Right ventricle myocardium superior (tissue), 1 donor: ENCODE measurements around the gene TSC22D4. TPM values are rescaled to one million over a fixed set of nuclear protein-coding genes. Genes with fewer than 3 reads are reported as not detected.
A peak's percentile ranks its signal among the peaks of the same experiment; 100 is the strongest.

Experiments used
- ATAC-seq: fragments of 200-7000 bp; cut with Tn5 transposase; one replicate; pipeline ENCODE4 v1.9.1; 2020; ENCODE audit warnings: mild to moderate bottlenecking; ENCODE audit not compliant: poor library complexity
- DNase-seq: peaks from one replicate; pipeline ENCODE4 v3.0.0-alpha.2; 2020
- intact Hi-C: fragments of 100-400 bp; cut with DNase I; formaldehyde crosslinking; loops from one replicate; pipeline ENCODE4 v1.11.2; 2022
- total RNA-seq: library from RNA; stranded (reverse); fragmentation: NEBNext Ultra II Directional; extraction: Animal tissue kit (Norgen Biotek cat#: 25700); gene quantifications from one replicate; pipeline ENCODE4 v1.2.1, GENCODE V29; 2021
- donor health status: DM: no; HTN: yes; CAD: no; lungs with severe emphysema.

The TSC22D4 gene
- total RNA-seq, 1 donor from 2014 or later, result 47.4 TPM

GRCh38 chr7:100477871-100478267 is 1.1 kb downstream of the TSC22D4 start:
- DNase-seq, result no peak
- intact Hi-C loops, result no loop called here
- ATAC-seq, result no peak

- ATAC-seq (no peak), DNase-seq (no peak)
- intact Hi-C loops, result no loop called here
Observed at GRCh38 chr7:100476903-100477870, 1.8 kb downstream of the TSC22D4 start.

- intact Hi-C loops, result no loop called here
- DNase-seq (no peak), ATAC-seq (peak; percentile 23)
Observed at GRCh38 chr7:100476101-100476780, 2.8 kb downstream of the TSC22D4 start.

- no peak for ATAC-seq
- intact Hi-C loops, result no loop called here
Observed at GRCh38 chr7:100475549-100475948, 3.5 kb downstream of the TSC22D4 start.

GRCh38 chr7:100472854-100473499 is 6.0 kb downstream of the TSC22D4 start:
- intact Hi-C loops, result no loop called here
- ATAC-seq, result no peak

More at GRCh38 chr7:100475549-100475948, 3.5 kb downstream of the TSC22D4 start:
- peak; percentile 78 for DNase-seq

GRCh38 chr7:100472121-100472851 is 6.7 kb downstream of the TSC22D4 start:
- DNase-seq, result no peak
- ATAC-seq, result no peak
- intact Hi-C loops, result no loop called here

More at GRCh38 chr7:100472854-100473499, 6.0 kb downstream of the TSC22D4 start:
- DNase-seq, result no peak

GRCh38 chr7:100471021-100471420 is 8.0 kb downstream of the TSC22D4 start:
- no peak for DNase-seq
- ATAC-seq, result peak; percentile 1
- intact Hi-C loops, result no loop called here

GRCh38 chr7:100469227-100470044 is 9.6 kb downstream of the TSC22D4 start:
- intact Hi-C loops, result loop anchor here (2.0 to 10.0 kb wide), 4 partner anchors 13 to 255 kb away; partner anchors contain the start of genes EPO, GIGYF1 and NYAP1
- DNase-seq (peak; percentile 93), ATAC-seq (peak; percentile 79)

- intact Hi-C loops, result loop anchor here (2.0 to 10.0 kb wide), 4 partner anchors 15 to 257 kb away; partner anchors contain the start of genes EPO, GIGYF1 and NYAP1
- no peak for DNase-seq
- no peak for ATAC-seq
Observed at GRCh38 chr7:100467638-100468373, 11.2 kb downstream of the TSC22D4 start.

- DNase-seq, result no peak
- ATAC-seq, result no peak
- intact Hi-C loops, result loop anchor here (5.0 to 10.0 kb wide), 3 partner anchors 95 to 258 kb away; partner anchors contain the start of genes EPO and GIGYF1
Observed at GRCh38 chr7:100466653-100467605, 12.1 kb downstream of the TSC22D4 start.

- ATAC-seq, result peak; percentile 87
- intact Hi-C loops, result loop anchor here (5.0 to 10.0 kb wide), 3 partner anchors 96 to 259 kb away; partner anchors contain the start of genes EPO and GIGYF1
- peak; percentile 89 for DNase-seq
Observed at GRCh38 chr7:100465702-100466311, 13.2 kb downstream of the TSC22D4 start.

GRCh38 chr7:100465299-100465698 is 13.7 kb downstream of the TSC22D4 start:
- DNase-seq (no peak), ATAC-seq (no peak)
- intact Hi-C loops, result loop anchor here (5.0 to 10.0 kb wide), 3 partner anchors 97 to 260 kb away; partner anchors contain the start of genes EPO and GIGYF1

GRCh38 chr7:100464791-100465190 is 14.2 kb downstream of the TSC22D4 start:
- DNase-seq (no peak), ATAC-seq (no peak)
- intact Hi-C loops, result loop anchor here (5.0 to 10.0 kb wide), 3 partner anchors 98 to 260 kb away; partner anchors contain the start of genes EPO and GIGYF1

- ATAC-seq (no peak), DNase-seq (no peak)
- intact Hi-C loops, result loop anchor here (10.0 kb wide), 2 partner anchors 231 to 261 kb away; partner anchors contain the start of genes EPO and GIGYF1
Observed at GRCh38 chr7:100464210-100464660, 14.8 kb downstream of the TSC22D4 start, which contains the start of gene SPACDR. SPACDR (minus strand) TSS chr7:100464260; CDS start chr7:100464025, 235 bp downstream.

- DNase-seq (no peak), ATAC-seq (no peak)
- intact Hi-C loops, result no loop called here
Observed at GRCh38 chr7:100457033-100457432, 22.0 kb downstream of the TSC22D4 start.
